A549 treated with DMSO at 1 μM for 4 hours (cell line): ENCODE measurements around the gene KLHL11. TPM values are rescaled to one million over a fixed set of nuclear protein-coding genes. Genes with fewer than 3 reads are reported as not detected.

Experiments used
- total RNA-seq: library from RNA; stranded (reverse); fragments of 200-300 nt; extraction: Qiagen RNA extraction; gene quantifications from 5 replicates; pipeline ENCODE4 v1.2.3, GENCODE V29; 2022; ENCODE audit warnings: low read depth

KLHL11 gene, protein sequence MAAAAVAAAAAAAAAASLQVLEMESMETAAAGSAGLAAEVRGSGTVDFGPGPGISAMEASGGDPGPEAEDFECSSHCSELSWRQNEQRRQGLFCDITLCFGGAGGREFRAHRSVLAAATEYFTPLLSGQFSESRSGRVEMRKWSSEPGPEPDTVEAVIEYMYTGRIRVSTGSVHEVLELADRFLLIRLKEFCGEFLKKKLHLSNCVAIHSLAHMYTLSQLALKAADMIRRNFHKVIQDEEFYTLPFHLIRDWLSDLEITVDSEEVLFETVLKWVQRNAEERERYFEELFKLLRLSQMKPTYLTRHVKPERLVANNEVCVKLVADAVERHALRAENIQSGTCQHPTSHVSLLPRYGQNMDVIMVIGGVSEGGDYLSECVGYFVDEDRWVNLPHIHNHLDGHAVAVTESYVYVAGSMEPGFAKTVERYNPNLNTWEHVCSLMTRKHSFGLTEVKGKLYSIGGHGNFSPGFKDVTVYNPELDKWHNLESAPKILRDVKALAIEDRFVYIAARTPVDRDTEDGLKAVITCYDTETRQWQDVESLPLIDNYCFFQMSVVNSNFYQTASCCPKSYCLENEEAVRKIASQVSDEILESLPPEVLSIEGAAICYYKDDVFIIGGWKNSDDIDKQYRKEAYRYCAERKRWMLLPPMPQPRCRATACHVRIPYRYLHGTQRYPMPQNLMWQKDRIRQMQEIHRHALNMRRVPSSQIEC
- total RNA-seq: 3.3 to 5.4 TPM (median 4.7 TPM) in 5 replicates

DNA sequence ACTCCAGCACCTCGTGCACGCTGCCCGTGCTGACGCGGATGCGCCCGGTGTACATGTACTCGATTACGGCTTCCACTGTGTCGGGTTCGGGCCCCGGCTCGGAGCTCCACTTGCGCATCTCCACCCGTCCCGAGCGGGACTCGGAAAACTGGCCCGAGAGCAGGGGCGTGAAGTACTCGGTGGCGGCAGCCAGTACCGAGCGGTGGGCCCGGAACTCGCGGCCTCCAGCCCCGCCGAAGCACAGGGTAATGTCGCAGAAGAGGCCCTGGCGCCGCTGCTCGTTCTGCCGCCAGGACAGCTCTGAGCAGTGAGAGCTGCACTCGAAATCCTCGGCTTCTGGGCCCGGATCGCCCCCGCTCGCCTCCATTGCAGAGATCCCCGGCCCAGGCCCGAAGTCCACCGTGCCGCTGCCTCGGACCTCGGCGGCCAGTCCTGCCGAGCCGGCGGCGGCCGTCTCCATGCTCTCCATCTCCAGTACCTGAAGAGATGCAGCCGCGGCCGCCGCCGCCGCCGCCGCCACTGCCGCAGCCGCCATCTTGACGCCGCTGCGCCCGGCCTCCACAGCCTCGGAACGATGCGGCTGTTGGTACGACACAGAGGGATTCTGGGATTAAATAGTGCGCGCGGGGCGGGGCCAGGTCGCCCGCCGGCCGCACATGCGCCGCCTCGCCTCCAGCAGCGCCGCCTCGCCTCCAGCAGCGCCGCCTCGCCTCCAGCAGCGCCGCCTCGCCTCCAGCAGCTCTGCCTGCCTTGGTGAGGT, at the start of gene KLHL11:
TSS of gene KLHL11 (minus strand) at position 588 of the 760 bp plus-strand sequence. CDS start at position 535, 53 bp downstream.

DNA sequence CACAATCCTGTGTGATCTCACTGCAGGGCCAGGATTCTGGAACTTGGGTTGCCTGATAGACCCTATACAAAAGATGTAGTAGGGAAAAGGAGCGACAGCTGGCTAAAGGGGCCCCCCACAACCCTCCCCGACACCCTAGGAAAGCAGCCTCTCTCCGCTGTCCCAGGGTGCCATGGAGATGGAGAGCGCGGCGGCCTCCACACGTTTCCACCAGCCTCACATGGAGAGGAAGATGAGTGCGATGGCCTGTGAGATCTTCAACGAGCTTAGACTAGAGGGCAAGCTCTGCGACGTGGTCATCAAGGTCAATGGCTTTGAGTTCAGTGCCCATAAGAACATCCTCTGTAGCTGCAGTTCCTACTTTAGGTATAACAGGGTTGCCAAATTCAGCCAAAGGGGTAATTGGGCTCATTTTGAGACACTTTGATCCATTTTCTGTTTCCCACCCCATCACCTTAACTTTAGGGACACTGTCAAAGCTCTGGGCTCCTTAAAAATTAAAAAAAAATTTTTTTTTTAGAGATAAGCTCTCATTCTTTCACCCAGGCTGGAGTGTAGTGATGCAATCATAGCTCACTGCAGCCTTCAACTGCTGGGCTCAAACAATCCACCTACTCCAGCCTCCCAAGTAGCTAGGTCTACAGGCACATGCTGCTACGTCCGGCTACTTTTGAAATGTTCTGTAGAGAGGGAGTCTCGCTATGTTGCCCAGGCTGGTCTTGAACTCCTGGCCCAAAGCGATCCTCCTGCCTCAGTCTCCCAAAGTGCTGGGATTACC, 27.3 kb downstream of the KLHL11 start, which contains the start of gene KLHL10:
TSS of gene KLHL10 (plus strand) at position 65 of the 778 bp plus-strand sequence. CDS start at position 173, 108 bp downstream.

DNA sequence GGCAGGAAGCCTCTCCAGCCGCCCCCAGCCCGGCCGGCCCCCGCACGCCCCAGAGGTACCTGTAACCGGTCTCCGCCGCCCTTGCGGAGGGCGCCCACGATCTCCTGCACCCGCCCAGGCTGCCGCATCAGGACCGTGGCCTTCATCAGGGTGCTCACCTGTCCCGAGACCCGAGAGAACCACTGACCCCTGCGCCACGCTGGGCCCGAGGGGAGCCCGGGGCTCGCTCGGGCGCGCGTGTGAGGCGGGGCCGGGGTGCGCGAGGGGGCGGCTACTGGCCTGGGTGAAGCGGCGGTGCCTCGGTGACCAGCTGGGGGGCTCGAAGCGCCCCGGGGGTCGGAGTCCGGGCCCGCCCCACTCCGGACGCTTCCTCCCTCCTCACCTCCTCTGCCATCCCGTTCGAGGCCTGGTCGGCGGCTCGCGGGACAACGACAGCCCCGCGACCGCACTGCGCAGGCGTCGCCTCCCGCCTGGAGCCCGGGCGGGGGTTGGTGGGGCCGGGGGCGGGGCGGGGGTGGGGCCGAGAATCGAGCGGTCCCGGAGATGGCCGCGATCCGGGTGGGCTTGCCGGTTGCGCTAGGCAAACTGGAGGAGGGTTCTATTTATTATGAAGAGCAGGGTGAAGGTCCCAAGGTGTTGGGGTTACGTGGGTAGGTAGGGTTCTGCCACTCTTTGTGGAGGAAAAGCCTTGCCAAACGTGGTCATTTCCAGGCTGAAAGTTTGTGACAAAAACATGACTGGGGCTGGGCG, 29.2 kb downstream of the KLHL11 start, which contains the start of gene NT5C3B:
TSS of gene NT5C3B (minus strand) at position 433 of the 750 bp plus-strand sequence. CDS start at position 394, 39 bp downstream.

DNA sequence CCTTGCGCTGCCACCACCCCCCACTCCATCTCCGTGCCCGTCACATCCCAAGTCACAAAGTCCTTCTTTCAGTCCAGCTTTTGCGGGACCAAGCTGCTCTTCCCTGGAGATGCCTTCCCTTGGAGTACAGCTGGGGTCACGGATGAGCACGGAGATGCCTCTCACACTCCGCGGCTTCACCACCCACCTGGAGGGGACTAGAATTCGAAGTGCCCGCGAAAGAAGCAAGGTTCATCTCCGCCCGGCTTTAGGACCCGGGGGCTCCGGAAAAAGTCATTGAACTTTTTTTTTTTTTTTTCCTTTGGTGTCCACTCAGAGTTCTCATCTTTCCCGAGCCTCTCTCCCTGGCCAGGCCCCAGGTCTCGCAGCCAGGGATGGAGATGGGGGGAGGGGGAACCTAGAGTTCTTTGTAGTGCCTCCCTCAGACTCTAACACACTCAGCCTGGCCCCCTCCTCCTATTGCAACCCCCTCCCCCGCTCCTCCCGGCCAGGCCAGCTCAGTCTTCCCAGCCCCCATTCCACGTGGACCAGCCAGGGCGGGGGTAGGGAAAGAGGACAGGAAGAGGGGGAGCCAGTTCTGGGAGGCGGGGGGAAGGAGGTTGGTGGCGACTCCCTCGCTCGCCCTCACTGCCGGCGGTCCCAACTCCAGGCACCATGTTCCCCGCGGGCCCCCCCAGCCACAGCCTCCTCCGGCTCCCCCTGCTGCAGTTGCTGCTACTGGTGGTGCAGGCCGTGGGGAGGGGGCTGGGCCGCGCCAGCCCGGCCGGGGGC, 52.7 kb downstream of the KLHL11 start, which contains the start of gene FKBP10:
TSS of gene FKBP10 (plus strand) at position 624 of the 771 bp plus-strand sequence. CDS start at position 655, 31 bp downstream.

DNA sequence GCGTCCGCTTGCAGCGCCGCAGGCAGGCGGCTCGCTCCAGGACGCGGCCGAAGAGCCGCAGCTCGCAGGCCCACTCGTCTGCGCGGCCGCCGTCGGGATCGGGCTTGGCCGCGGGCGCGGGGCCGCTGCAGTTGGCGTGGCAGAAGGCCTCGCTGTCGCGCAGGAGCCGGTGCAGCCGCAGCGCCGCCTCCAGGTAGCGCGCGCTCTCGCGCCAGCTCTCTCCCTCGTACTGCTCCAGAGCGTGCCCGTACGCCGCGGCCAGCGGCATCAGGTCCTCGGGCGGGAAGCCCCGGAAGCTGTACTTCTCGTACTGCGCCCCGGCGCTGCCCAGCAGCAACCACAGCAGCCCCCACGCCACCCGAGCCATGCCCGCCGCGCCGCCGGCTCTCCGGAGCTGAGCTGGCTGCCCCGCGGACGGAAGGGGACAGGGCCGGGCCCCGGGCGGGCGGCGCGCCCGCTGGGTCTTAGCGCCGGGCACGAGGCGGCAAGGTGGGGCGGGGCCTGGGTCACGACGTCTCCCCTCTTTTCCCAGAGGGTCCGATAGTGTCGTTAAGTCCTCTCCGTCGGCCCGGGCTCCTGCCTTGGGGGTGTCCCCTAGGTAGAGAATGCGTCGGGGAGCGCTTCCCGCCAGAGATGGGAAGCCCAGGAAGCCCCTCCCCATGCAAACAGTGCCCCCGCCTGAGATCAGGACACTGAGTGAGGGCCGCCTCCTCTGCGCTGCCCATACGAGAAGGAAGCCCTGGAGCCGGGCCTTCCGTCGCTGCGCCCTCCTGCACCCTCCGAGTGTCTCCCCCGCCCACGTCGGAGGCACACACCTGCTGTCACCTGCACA, 53.5 kb downstream of the KLHL11 start, which contains the start of gene P3H4:
TSS of gene P3H4 (minus strand) at position 401 of the 832 bp plus-strand sequence. CDS start at position 367, 34 bp downstream.

Other genes starting within 250 kb of the KLHL11 start
- gene KRT17, start 240.8 kb downstream of the KLHL11 start, total RNA-seq: 0.81 to 1.3 TPM (median 0.97 TPM) in 5 replicates
- gene EIF1, start 176.5 kb downstream of the KLHL11 start, total RNA-seq: 1,132 to 1,691 TPM (median 1,434 TPM) in 5 replicates
- gene GAST, start 153.1 kb downstream of the KLHL11 start, total RNA-seq: 0.23 to 0.57 TPM (median 0.26 TPM) in 3 of 5 replicates, not detected in the others
- 1.1 to 2.1 TPM (median 1.7 TPM) in 5 replicates for gene HAP1, start 130.8 kb downstream of the KLHL11 start, total RNA-seq
- gene JUP, start 78.7 kb downstream of the KLHL11 start, total RNA-seq: 90.4 to 127 TPM (median 110 TPM) in 5 replicates
- gene P3H4, start 53.5 kb downstream of the KLHL11 start, total RNA-seq: 35.3 to 39.9 TPM (median 36.1 TPM) in 5 replicates
- gene FKBP10, start 52.4 kb downstream of the KLHL11 start, total RNA-seq: 95.7 to 118 TPM (median 108 TPM) in 5 replicates
- 104 to 117 TPM (median 110 TPM) in 5 replicates for gene NT5C3B, start 29.2 kb downstream of the KLHL11 start, total RNA-seq
- gene KLHL10, start 27.6 kb downstream of the KLHL11 start, total RNA-seq: 0.05 to 0.22 TPM (median 0.10 TPM) in 5 replicates
- gene ACLY, start 53.5 kb upstream of the KLHL11 start, total RNA-seq: 286 to 343 TPM (median 313 TPM) in 5 replicates
- gene ODAD4, start 65.2 kb upstream of the KLHL11 start, total RNA-seq: 1.1 to 1.7 TPM (median 1.4 TPM) in 5 replicates
- gene CNP, start 101.4 kb upstream of the KLHL11 start, total RNA-seq: 63.1 to 79.7 TPM (median 74.2 TPM) in 5 replicates
- gene DNAJC7, start 152.0 kb upstream of the KLHL11 start, total RNA-seq: 106 to 129 TPM (median 121 TPM) in 5 replicates
- gene NKIRAS2, start 154.7 kb upstream of the KLHL11 start, total RNA-seq: 44.0 to 50.4 TPM (median 47.4 TPM) in 5 replicates
- gene C17orf113, start 185.2 kb upstream of the KLHL11 start, total RNA-seq: 0.52 to 0.77 TPM (median 0.63 TPM) in 5 replicates
- 0.11 to 0.45 TPM (median 0.24 TPM) in 5 replicates for gene ZNF385C, start 233.1 kb upstream of the KLHL11 start, total RNA-seq
- 0.32 to 0.55 TPM (median 0.37 TPM) in 5 replicates for gene DHX58, start 247.3 kb upstream of the KLHL11 start, total RNA-seq